ENCODE results near the gene LRP1B.

LRP1B gene

DNA sequence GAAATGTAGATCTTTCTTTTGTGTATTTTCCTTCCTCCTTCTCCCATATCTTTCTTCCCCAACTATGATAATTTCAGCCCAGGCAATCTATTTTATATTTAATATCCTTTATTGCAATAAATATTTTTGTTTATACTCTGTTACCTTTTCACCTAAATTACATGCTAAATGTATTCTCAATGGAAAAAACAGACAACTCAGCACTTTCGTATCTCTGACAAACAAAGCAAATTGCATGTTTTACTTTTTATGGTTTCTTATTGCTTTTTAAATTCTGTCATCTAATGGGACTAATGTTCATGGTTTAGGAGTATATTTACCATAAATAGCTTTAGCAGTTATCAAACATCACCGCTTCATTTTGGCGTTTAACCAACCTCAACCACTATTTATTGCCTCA is 74.0 kb downstream of the LRP1B start:
- TF ChIP-seq POLR2AphosphoS5 (IDR thresholded peaks at IDR 0.05; ENCODE audit: low read depth, low read length), result no peak
- no peak for TF ChIP-seq SIN3A (IDR thresholded peaks at IDR 0.05; ENCODE audit: borderline replicate concordance, insufficient read depth, low read length)
- TF ChIP-seq, protein P1, sequence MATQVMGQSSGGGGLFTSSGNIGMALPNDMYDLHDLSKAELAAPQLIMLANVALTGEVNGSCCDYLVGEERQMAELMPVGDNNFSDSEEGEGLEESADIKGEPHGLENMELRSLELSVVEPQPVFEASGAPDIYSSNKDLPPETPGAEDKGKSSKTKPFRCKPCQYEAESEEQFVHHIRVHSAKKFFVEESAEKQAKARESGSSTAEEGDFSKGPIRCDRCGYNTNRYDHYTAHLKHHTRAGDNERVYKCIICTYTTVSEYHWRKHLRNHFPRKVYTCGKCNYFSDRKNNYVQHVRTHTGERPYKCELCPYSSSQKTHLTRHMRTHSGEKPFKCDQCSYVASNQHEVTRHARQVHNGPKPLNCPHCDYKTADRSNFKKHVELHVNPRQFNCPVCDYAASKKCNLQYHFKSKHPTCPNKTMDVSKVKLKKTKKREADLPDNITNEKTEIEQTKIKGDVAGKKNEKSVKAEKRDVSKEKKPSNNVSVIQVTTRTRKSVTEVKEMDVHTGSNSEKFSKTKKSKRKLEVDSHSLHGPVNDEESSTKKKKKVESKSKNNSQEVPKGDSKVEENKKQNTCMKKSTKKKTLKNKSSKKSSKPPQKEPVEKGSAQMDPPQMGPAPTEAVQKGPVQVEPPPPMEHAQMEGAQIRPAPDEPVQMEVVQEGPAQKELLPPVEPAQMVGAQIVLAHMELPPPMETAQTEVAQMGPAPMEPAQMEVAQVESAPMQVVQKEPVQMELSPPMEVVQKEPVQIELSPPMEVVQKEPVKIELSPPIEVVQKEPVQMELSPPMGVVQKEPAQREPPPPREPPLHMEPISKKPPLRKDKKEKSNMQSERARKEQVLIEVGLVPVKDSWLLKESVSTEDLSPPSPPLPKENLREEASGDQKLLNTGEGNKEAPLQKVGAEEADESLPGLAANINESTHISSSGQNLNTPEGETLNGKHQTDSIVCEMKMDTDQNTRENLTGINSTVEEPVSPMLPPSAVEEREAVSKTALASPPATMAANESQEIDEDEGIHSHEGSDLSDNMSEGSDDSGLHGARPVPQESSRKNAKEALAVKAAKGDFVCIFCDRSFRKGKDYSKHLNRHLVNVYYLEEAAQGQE (IDR thresholded peaks at IDR 0.05; ENCODE audit: insufficient read depth in 1 of 2, low read depth in 2 of 2, low read length in 2 of 2), result no peak
- no peak for TF ChIP-seq TAF1 (IDR thresholded peaks at IDR 0.05; ENCODE audit: borderline replicate concordance, insufficient read depth, low read length)
- no peak for TF ChIP-seq FOXP2 (optimal IDR thresholded peaks at IDR 0.05; ENCODE audit: borderline replicate concordance, extremely low read depth, extremely low read length, insufficient read depth)

GRCh38 chr2:142052220-142052863 is 78.5 kb downstream of the LRP1B start:
- TF ChIP-seq TAF1 (IDR thresholded peaks at IDR 0.05; ENCODE audit: borderline replicate concordance, insufficient read depth, low read length), result no peak
- TF ChIP-seq FOXP2 (optimal IDR thresholded peaks at IDR 0.05; ENCODE audit: borderline replicate concordance, extremely low read depth, extremely low read length, insufficient read depth), result no peak
- no peak for TF ChIP-seq SIN3A (IDR thresholded peaks at IDR 0.05; ENCODE audit: borderline replicate concordance, insufficient read depth, low read length)
- TF ChIP-seq POLR2AphosphoS5 (IDR thresholded peaks at IDR 0.05; ENCODE audit: low read depth, low read length), result no peak
- TF ChIP-seq, protein P1 (IDR thresholded peaks at IDR 0.05; ENCODE audit: insufficient read depth in 1 of 2, low read depth in 2 of 2, low read length in 2 of 2), result no peak

DNA sequence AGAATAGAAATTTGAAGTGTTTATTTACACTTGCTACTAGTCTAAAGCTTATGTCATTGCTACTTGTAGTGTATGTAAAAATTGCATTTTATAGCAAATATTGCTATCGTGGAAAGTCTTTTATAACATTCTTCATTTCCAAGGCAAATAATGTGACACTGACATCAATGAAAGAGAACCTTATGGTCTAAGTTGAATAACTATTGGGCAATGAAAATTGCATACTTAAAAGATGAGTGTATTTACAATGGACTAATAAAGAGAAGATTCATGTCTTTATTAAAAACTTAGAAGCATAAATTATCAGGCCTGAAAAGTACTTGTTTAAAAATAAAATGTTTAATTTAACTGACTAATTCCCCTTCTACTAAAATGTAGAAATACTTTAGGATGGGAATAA is 82.2 kb downstream of the LRP1B start:
- TF ChIP-seq FOXP2 (optimal IDR thresholded peaks at IDR 0.05; ENCODE audit: borderline replicate concordance, extremely low read depth, extremely low read length, insufficient read depth) (no peak), SIN3A (IDR thresholded peaks at IDR 0.05; ENCODE audit: borderline replicate concordance, insufficient read depth, low read length) (no peak), POLR2AphosphoS5 (IDR thresholded peaks at IDR 0.05; ENCODE audit: low read depth, low read length) (no peak), TAF1 (IDR thresholded peaks at IDR 0.05; ENCODE audit: borderline replicate concordance, insufficient read depth, low read length) (no peak)
- TF ChIP-seq, protein P1 (IDR thresholded peaks at IDR 0.05; ENCODE audit: insufficient read depth in 1 of 2, low read depth in 2 of 2, low read length in 2 of 2), result no peak

DNA sequence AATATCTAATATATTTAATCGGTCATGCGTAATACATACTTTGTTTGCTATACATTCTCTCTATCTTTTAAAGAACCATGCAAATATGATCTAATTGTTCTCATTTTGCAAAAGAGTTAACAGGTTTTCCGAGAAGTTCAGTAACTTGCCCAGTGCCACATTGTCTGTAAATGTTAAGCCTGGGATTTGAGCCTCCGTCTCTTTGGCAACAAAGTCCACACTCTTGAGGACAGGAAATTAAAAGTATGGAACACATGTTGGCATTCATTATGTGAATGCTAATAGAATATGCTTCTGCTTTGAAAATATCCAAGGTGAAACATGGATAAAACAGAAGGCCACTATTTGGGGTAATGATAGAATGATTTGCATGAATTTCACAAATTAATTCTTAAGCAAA is 85.2 kb downstream of the LRP1B start:
- no peak for TF ChIP-seq TAF1 (IDR thresholded peaks at IDR 0.05; ENCODE audit: borderline replicate concordance, insufficient read depth, low read length)
- TF ChIP-seq, protein P1 (IDR thresholded peaks at IDR 0.05; ENCODE audit: insufficient read depth in 1 of 2, low read depth in 2 of 2, low read length in 2 of 2), result no peak
- no peak for TF ChIP-seq SIN3A (IDR thresholded peaks at IDR 0.05; ENCODE audit: borderline replicate concordance, insufficient read depth, low read length)
- no peak for TF ChIP-seq FOXP2 (optimal IDR thresholded peaks at IDR 0.05; ENCODE audit: borderline replicate concordance, extremely low read depth, extremely low read length, insufficient read depth)
- no peak for TF ChIP-seq POLR2AphosphoS5 (IDR thresholded peaks at IDR 0.05; ENCODE audit: low read depth, low read length)

Measured in PFSK-1 (cell line).